GM12874 (cell line): ENCODE results near the gene PSEN1.

Experiments
- TF ChIP-seq, protein P1 (sequence below): IDR thresholded peaks from 2 replicates; pipeline ENCODE4 v1.5.1; 2011; ENCODE audit warnings: low read depth, mild to moderate bottlenecking, control low read depth, low read length, moderate library complexity; ENCODE audit not compliant: insufficient read depth

Gene PSEN1

DNA sequence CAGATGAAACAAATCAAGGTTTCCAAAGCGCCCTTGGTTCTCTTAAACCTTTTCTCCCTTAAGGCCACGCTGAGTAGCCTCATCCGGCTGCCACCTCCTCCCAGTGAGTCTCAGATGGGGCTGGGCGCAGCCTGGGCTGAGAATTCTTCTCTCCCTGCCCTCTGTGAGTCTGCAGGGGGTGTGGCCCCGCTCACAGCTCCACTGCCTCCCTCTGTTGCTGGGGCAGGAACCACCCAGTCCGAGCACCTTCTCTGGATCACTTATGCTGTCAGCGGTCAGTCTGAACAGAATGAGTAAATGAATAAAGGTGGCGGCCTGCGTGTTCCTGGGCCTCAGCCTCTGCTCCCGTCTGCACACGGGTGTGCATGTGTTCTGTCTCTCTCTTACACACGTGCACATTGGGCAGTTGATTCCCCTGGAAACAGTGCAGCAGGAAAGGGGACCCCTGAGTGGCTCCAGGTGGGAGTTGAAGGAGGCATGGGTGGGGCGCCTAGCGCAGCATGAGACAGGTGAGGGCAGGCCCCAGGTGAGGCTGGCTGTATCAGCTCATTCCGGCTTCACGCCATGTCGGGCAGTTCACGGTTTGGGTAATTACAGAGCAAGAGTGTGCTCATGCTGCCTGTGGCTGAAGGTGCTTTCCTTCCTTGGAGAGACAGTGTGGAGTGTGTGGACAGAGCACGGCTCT, 105.3 kb downstream of the PSEN1 start:
- TF ChIP-seq, protein P1, sequence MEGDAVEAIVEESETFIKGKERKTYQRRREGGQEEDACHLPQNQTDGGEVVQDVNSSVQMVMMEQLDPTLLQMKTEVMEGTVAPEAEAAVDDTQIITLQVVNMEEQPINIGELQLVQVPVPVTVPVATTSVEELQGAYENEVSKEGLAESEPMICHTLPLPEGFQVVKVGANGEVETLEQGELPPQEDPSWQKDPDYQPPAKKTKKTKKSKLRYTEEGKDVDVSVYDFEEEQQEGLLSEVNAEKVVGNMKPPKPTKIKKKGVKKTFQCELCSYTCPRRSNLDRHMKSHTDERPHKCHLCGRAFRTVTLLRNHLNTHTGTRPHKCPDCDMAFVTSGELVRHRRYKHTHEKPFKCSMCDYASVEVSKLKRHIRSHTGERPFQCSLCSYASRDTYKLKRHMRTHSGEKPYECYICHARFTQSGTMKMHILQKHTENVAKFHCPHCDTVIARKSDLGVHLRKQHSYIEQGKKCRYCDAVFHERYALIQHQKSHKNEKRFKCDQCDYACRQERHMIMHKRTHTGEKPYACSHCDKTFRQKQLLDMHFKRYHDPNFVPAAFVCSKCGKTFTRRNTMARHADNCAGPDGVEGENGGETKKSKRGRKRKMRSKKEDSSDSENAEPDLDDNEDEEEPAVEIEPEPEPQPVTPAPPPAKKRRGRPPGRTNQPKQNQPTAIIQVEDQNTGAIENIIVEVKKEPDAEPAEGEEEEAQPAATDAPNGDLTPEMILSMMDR: no peak

GRCh38 chr14:73242357-73242901, 106.1 kb downstream of the PSEN1 start:
- TF ChIP-seq, protein P1: no peak

GRCh38 chr14:73243341-73243740, 107.0 kb downstream of the PSEN1 start:
- TF ChIP-seq, protein P1: no peak

GRCh38 chr14:73243748-73244147, 107.4 kb downstream of the PSEN1 start:
- TF ChIP-seq, protein P1: no peak

GRCh38 chr14:73244541-73245290, 108.4 kb downstream of the PSEN1 start:
- TF ChIP-seq, protein P1: no peak

DNA sequence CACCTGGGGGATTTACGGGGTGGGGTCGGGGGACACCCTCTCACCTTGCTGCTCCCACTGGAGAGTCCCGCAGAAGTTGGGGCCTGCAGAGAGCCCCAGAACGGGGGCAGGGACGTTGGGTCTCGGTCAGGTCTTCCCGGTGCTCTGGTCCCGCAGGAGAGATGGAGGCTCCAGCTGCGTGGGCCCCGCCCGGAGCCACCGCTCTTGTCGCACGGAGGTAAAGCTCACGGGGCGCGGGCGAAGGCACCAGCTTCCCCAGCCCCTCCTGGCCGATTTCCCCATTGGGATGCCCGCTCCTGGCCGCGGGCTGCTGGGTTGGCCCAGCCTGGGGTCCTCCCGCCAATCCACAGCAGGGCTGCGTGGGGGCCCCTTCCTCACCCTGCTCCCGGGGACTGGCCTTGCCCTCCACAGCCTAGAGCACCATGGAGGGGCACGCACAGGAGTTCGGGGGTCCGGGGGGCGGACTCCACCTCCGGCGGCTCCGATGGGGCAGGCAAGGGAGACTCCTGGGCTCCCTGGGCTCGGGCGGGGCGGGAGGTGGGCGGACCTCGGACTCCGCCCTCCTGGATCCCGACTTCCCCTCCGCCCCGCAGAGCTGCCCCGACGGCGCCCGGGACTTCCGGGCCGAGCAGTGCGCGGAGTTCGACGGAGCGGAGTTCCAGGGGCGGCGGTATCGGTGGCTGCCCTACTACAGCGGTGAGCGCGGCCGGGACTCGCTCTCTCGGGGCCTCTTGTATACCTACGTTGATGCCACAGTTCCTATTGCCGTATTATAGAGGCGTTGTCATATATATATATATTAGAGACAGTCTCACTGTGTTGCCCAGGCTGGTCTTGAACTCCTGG, 109.4 kb downstream of the PSEN1 start:
- TF ChIP-seq, protein P1: no peak
